Measurements from ENCODE around the gene TBL2. TPM values are rescaled to one million over a fixed set of nuclear protein-coding genes. Genes with fewer than 3 reads are reported as not detected.
A peak's percentile ranks its signal among the peaks of the same experiment; 100 is the strongest.

TBL2 gene
- total RNA-seq, 1 experiment from 2014 or later: 44.0 TPM

DNA sequence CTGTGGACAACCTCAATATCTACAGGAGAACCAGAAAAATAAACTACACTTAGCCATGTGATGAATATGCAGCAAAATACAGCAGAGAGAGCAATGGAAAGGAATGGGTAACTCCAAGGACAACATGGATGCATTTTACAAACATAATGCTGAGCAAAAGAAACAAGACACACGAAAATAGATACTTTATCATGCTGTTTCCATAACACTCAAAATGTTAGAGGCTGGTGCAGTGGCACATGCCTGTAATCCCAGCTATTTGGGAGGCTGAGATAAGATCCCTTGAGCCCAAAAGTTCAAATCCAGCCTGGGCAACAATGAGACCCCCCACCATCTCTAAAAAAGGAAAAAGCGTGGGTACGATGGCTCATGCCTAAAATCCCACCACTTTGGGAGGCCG lies 29.2 kb downstream of the TBL2 start:
- Mint-ChIP-seq H3K27ac (ENCODE audit: low read depth, unreplicated experiment) (peak overlapping the region; percentile 46), H3K9me3 (ENCODE audit: unreplicated experiment) (no peaks in the 10 kb centered on the region), H3K27me3 (ENCODE audit: insufficient read depth, unreplicated experiment) (no peaks in the 10 kb centered on the region), H3K36me3 (ENCODE audit: insufficient read depth, unreplicated experiment) (peaks cover 75% of the 10 kb centered on the region), H3K4me1 (ENCODE audit: insufficient read depth, unreplicated experiment) (peaks cover under 1% of the 10 kb centered on the region), H3K4me3 (ENCODE audit: unreplicated experiment) (no peak overlapping the region)
- TF ChIP-seq, protein P1, sequence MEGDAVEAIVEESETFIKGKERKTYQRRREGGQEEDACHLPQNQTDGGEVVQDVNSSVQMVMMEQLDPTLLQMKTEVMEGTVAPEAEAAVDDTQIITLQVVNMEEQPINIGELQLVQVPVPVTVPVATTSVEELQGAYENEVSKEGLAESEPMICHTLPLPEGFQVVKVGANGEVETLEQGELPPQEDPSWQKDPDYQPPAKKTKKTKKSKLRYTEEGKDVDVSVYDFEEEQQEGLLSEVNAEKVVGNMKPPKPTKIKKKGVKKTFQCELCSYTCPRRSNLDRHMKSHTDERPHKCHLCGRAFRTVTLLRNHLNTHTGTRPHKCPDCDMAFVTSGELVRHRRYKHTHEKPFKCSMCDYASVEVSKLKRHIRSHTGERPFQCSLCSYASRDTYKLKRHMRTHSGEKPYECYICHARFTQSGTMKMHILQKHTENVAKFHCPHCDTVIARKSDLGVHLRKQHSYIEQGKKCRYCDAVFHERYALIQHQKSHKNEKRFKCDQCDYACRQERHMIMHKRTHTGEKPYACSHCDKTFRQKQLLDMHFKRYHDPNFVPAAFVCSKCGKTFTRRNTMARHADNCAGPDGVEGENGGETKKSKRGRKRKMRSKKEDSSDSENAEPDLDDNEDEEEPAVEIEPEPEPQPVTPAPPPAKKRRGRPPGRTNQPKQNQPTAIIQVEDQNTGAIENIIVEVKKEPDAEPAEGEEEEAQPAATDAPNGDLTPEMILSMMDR (IDR thresholded peaks at IDR 0.05; ENCODE audit: unreplicated experiment): no peak
- ChIA-PET POLR2A (interaction anchor here (1.2 to 1.5 kb wide), 3 partner anchors 10 to 27 kb away, joined by 3 to 6 read pairs (median 3); partner anchors contain the start of gene BAZ1B), CTCF (interaction anchor here (0.6 to 1.6 kb wide), 3 partner anchors 10 to 58 kb away, joined by 3 to 4 read pairs (median 4); no protein-coding TSS in a partner anchor)
- no TSS peak for BruUV-seq (replicated peaks)
- DNase-seq (ENCODE audit: unreplicated experiment): no peak
- intact Hi-C loops (cut with micrococcal nuclease): no loop called here

DNA sequence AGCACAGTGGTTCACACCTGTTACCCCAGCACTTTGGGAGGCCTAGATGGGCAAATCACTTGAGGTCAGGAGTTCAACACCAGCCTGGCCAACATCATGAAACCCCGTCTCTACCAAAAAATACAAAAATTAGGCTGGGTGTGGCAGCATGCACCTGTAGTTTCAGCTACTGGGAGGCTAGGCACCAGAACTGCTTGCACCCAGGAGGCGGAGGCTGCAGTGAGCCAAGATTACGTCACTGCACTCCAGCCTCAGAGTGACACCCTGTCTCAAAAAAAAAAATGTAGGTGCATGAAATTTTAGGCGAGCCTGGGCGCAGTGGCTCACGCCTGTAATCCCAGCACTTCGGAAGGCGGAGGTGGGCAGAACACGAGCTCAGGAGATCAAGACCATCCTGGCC lies 30.5 kb downstream of the TBL2 start:
- intact Hi-C loops (cut with micrococcal nuclease): no loop called here
- Mint-ChIP-seq H3K36me3 (ENCODE audit: insufficient read depth, unreplicated experiment) (peaks cover 76% of the 10 kb centered on the region), H3K4me1 (ENCODE audit: insufficient read depth, unreplicated experiment) (no peaks in the 10 kb centered on the region), H3K27ac (ENCODE audit: low read depth, unreplicated experiment) (no peak overlapping the region), H3K4me3 (ENCODE audit: unreplicated experiment) (no peak overlapping the region), H3K9me3 (ENCODE audit: unreplicated experiment) (no peaks in the 10 kb centered on the region), H3K27me3 (ENCODE audit: insufficient read depth, unreplicated experiment) (no peaks in the 10 kb centered on the region)
- no peak for DNase-seq (ENCODE audit: unreplicated experiment)
- ChIA-PET POLR2A (interaction anchor here (0.6 to 1.7 kb wide), 2 partner anchors 8 to 484 kb away, joined by 3 to 5 read pairs; no protein-coding TSS in a partner anchor), CTCF (interaction anchor here (0.8 to 1.2 kb wide), 2 partner anchors 25 to 27 kb away, joined by 3 read pairs; no protein-coding TSS in a partner anchor)
- TF ChIP-seq, protein P1 (IDR thresholded peaks at IDR 0.05; ENCODE audit: unreplicated experiment): no peak
- no TSS peak for BruUV-seq (replicated peaks)

DNA sequence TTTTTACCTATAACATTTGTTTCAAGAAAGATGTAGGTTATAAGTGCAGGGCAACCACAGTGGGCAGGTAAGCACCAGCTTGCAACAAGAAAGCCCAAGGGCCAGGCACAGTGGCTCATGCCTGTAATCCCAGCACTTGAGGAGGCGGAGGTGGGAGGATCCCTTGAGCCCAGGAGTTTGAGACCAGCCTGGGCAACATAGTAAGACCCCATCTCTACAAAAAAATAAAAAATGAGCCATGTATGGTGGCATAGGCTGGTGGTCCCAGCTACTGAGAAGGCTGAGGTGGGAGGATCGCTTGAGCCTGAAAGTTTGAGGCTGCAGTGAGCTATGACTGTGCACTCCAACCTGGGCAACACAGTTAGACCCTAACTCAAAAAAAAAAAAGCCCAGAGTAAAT lies 33.7 kb downstream of the TBL2 start:
- H3K4me3 Mint-ChIP-seq (ENCODE audit: unreplicated experiment): no peak overlapping the region
- ChIA-PET POLR2A (no interaction called here), CTCF (no interaction called here)
- H3K27me3 Mint-ChIP-seq (ENCODE audit: insufficient read depth, unreplicated experiment): no peaks in the 10 kb centered on the region
- no peak overlapping the region for H3K27ac Mint-ChIP-seq (ENCODE audit: low read depth, unreplicated experiment)
- no peaks in the 10 kb centered on the region for H3K9me3 Mint-ChIP-seq (ENCODE audit: unreplicated experiment)
- no peaks in the 10 kb centered on the region for H3K4me1 Mint-ChIP-seq (ENCODE audit: insufficient read depth, unreplicated experiment)
- BruUV-seq (replicated peaks): no TSS peak
- peaks cover 79% of the 10 kb centered on the region for H3K36me3 Mint-ChIP-seq (ENCODE audit: insufficient read depth, unreplicated experiment)
- DNase-seq (ENCODE audit: unreplicated experiment): no peak
- intact Hi-C loops (cut with micrococcal nuclease): no loop called here
- TF ChIP-seq, protein P1 (IDR thresholded peaks at IDR 0.05; ENCODE audit: unreplicated experiment): no peak

DNA sequence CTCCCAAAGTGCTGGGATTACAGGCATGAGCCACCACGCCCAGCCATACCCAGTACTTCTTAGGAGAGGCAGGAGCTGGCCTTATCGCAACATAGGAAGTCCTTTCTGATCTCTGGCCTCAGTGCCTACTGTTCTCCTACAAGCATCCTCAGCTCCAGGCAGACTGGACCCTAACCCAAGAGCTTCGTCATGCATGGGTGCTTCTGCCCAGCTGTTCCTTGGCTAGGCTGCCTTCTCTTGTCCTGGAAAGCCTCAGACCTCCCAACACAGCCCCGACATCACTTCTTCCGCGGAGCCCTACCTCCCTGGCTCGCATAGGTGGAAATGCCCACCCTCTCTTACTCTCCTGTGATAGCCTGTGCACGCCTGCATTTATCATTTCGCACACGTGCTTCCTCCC lies 36.7 kb downstream of the TBL2 start:
- no peaks in the 10 kb centered on the region for H3K9me3 Mint-ChIP-seq (ENCODE audit: unreplicated experiment)
- BruUV-seq (replicated peaks): no TSS peak
- intact Hi-C loops (cut with micrococcal nuclease): no loop called here
- H3K4me3 Mint-ChIP-seq (ENCODE audit: unreplicated experiment): no peak overlapping the region
- no peaks in the 10 kb centered on the region for H3K4me1 Mint-ChIP-seq (ENCODE audit: insufficient read depth, unreplicated experiment)
- TF ChIP-seq, protein P1 (IDR thresholded peaks at IDR 0.05; ENCODE audit: unreplicated experiment): no peak
- H3K27me3 Mint-ChIP-seq (ENCODE audit: insufficient read depth, unreplicated experiment): no peaks in the 10 kb centered on the region
- no peak for DNase-seq (ENCODE audit: unreplicated experiment)
- ChIA-PET CTCF (no interaction called here), POLR2A (interaction anchor here (0.5 kb wide), 1 partner anchor 127 kb away, joined by 3 read pairs; no protein-coding TSS in a partner anchor)
- no peak overlapping the region for H3K27ac Mint-ChIP-seq (ENCODE audit: low read depth, unreplicated experiment)
- peaks cover 88% of the 10 kb centered on the region for H3K36me3 Mint-ChIP-seq (ENCODE audit: insufficient read depth, unreplicated experiment)
